GM23248 (cell line): ENCODE measurements around the gene STK32B. TPM values are rescaled to one million over a fixed set of nuclear protein-coding genes. Genes with fewer than 3 reads are reported as not detected.

Source experiments
- DNase-seq: peaks from one replicate; pipeline ENCODE4 v3.0.0-alpha.2; 2015
- H2AFZ ChIP-seq: fragments of 200-600 bp; sonication (generic); 2 replicates; pipeline ENCODE4 v1.6.1; 2016; ENCODE audit warnings: antibody characterized with exemption
- H3F3A ChIP-seq: fragments of 200-600 bp; sonication (generic); 2 replicates; pipeline ENCODE4 v1.6.1; 2016; ENCODE audit warnings: mild to moderate bottlenecking, antibody characterized with exemption, mixed run types; ENCODE audit not compliant: insufficient read depth
- H3K27ac ChIP-seq: fragments of 200-600 bp; sonication (generic); 2 replicates; pipeline ENCODE4 v1.5.1; 2016; ENCODE audit warnings: mild to moderate bottlenecking
- H3K27me3 ChIP-seq: fragments of 200-600 bp; sonication (generic); replicated peaks from 2 replicates; pipeline ENCODE4 v1.6.1; 2016; ENCODE audit warnings: mild to moderate bottlenecking; ENCODE audit not compliant: insufficient read depth
- H3K36me3 ChIP-seq: fragments of 200-600 bp; sonication (generic); 2 replicates; pipeline ENCODE4 v1.6.1; 2016; ENCODE audit warnings: low read depth, mild to moderate bottlenecking
- H3K4me1 ChIP-seq: fragments of 200-600 bp; sonication (generic); 2 replicates; pipeline ENCODE4 v1.6.1; 2016; ENCODE audit warnings: mild to moderate bottlenecking; ENCODE audit not compliant: insufficient read depth
- H3K4me2 ChIP-seq: fragments of 200-600 bp; sonication (generic); one replicate; pipeline ENCODE4 v1.6.1; 2016; ENCODE audit warnings: mild to moderate bottlenecking; ENCODE audit not compliant: unreplicated experiment
- H3K4me3 ChIP-seq: fragments of 200-600 bp; sonication (generic); 2 replicates; pipeline ENCODE4 v1.5.1; 2016; ENCODE audit warnings: mild to moderate bottlenecking
- H3K79me2 ChIP-seq: fragments of 200-600 bp; sonication (generic); 2 replicates; pipeline ENCODE4 v1.6.1; 2016; ENCODE audit warnings: mild to moderate bottlenecking; ENCODE audit not compliant: insufficient read depth
- H3K9ac ChIP-seq: fragments of 200-600 bp; sonication (generic); 2 replicates; pipeline ENCODE4 v1.6.1; 2016; ENCODE audit warnings: mild to moderate bottlenecking
- H3K9me2 ChIP-seq: fragments of 200-600 bp; sonication (generic); 2 replicates; pipeline ENCODE4 v1.6.1; 2016; ENCODE audit warnings: mixed run types, mild to moderate bottlenecking, moderate library complexity; ENCODE audit not compliant: insufficient read depth
- H3K9me3 ChIP-seq: fragments of 200-600 bp; sonication (generic); one replicate; pipeline ENCODE4 v1.6.1; 2017; ENCODE audit warnings: low read depth
- H4K20me1 ChIP-seq: fragments of 200-600 bp; sonication (generic); 2 replicates; pipeline ENCODE4 v1.6.0; 2016; ENCODE audit not compliant: insufficient read depth
- EZH2 ChIP-seq: fragments of 200-600 bp; sonication (generic); IDR thresholded peaks from 2 replicates; pipeline ENCODE4 v1.6.1; 2018; ENCODE audit warnings: antibody characterized with exemption, mild to moderate bottlenecking; ENCODE audit not compliant: insufficient read depth, poor library complexity, severe bottlenecking
- EZH2phosphoT487 ChIP-seq: fragments of 200-600 bp; sonication (generic); IDR thresholded peaks from 2 replicates; pipeline ENCODE4 v1.6.1; 2018; ENCODE audit warnings: antibody characterized with exemption, moderate library complexity, mild to moderate bottlenecking, low read depth; ENCODE audit not compliant: insufficient read depth
- WGBS, 2 experiments: methylation state at CpG; one replicate each; pipeline ENCODE4 v1.1.6; 2015 to 2017; ENCODE audit warnings: low lambda C conversion rate in 2 of 2, low coverage in 1 of 2; ENCODE audit errors: missing lambda C conversion rate in 2 of 2; 5-methylcytosine and 5-hydroxymethylcytosine counted together
- in situ Hi-C: fragments of 300-500 bp; cut with MboI; formaldehyde crosslinking; loops from 2 replicates; pipeline ENCODE4 v1.15.0; 2020
- polyA plus RNA-seq: library from polyadenylated mRNA; unstranded; fragments of >200 nt; fragmentation: Nextera tagmentation; extraction: Ambion mirVana; gene quantifications from 2 replicates; pipeline ENCODE4 v1.2.1, GENCODE V29; 2016
- total RNA-seq: library from RNA; depleted of rRNA; stranded (reverse); fragments of >200 nt; shearing (Covaris generic); gene quantifications from 2 replicates; pipeline ENCODE4 v1.2.3, GENCODE V29; 2014

STK32B gene
- total and polyA plus RNA-seq, 2 experiments from 2014 or later = 4.9 to 6.1 TPM

- DNase-seq = no peak
- Histone ChIP-seq H2AFZ (no peak overlapping the region), H3K27ac (no peak overlapping the region), H3K36me3 (no peaks in the 10 kb centered on the region), H3K4me3 (no peak overlapping the region), H3K4me1 (no peaks in the 10 kb centered on the region), H3F3A (no peaks in the 10 kb centered on the region), H3K9me2 (no peaks in the 10 kb centered on the region), H3K79me2 (no peaks in the 10 kb centered on the region), H4K20me1 (no peaks in the 10 kb centered on the region), H3K4me2 (no peak overlapping the region), H3K9me3 (no peaks in the 10 kb centered on the region), H3K27me3 (no peaks in the 10 kb centered on the region), H3K9ac (no peak overlapping the region)
- no peak for TF ChIP-seq EZH2phosphoT487
- no peak for TF ChIP-seq EZH2
- WGBS, 2 experiments = 57 to 69% methylated on average over 6 of the region's 6 CpGs
- in situ Hi-C loops = no loop called here
Measured at GRCh38 chr4:5191831-5192230, 140.6 kb downstream of the STK32B start.

DNA sequence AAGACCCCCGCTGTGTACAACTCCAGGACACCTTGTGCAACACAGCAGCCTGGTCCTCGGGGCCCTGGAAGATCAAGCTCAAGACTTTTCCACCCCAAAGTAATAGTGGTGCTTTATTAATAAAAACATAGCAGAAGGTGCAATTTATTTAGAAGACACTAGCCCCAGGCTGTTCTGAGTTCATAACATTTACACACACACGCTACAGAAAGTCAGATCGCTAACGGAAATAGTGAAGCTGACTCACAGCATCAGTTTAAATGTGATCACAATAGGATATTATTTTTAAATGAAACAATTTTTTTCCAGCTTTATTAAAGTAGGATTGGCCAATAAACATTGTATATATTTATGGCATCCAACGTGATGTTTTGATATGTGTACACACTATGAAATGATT, 141.0 kb downstream of the STK32B start:
- Histone ChIP-seq H3K4me2 (no peak overlapping the region), H4K20me1 (no peaks in the 10 kb centered on the region), H3K27ac (no peak overlapping the region), H3K9ac (no peak overlapping the region), H3K27me3 (no peaks in the 10 kb centered on the region), H3K9me3 (no peaks in the 10 kb centered on the region), H3K4me1 (no peaks in the 10 kb centered on the region), H3K79me2 (no peaks in the 10 kb centered on the region), H3F3A (no peaks in the 10 kb centered on the region), H2AFZ (no peak overlapping the region), H3K4me3 (no peak overlapping the region), H3K9me2 (no peaks in the 10 kb centered on the region), H3K36me3 (no peaks in the 10 kb centered on the region)
- in situ Hi-C loops = no loop called here
- no peak for DNase-seq
- TF ChIP-seq EZH2 (no peak), EZH2phosphoT487 (no peak)
- 55 to 62% methylated on average over 6 of the region's 6 CpGs for WGBS, 2 experiments

GRCh38 chr4:5192678-5193077, 141.4 kb downstream of the STK32B start:
- no peak overlapping the region for H3K4me3 ChIP-seq
- no peak overlapping the region for H2AFZ ChIP-seq
- no peak for TF ChIP-seq EZH2
- no peak for TF ChIP-seq EZH2phosphoT487
- H3K27me3 ChIP-seq = no peaks in the 10 kb centered on the region
- WGBS, 2 experiments = 72 to 73% methylated on average over 12 of the region's 12 CpGs
- in situ Hi-C loops = no loop called here
- no peak overlapping the region for H3K27ac ChIP-seq
- no peaks in the 10 kb centered on the region for H3F3A ChIP-seq
- no peaks in the 10 kb centered on the region for H4K20me1 ChIP-seq
- no peaks in the 10 kb centered on the region for H3K79me2 ChIP-seq
- no peak overlapping the region for H3K9ac ChIP-seq
- no peak for DNase-seq
- H3K9me3 ChIP-seq = no peaks in the 10 kb centered on the region
- H3K36me3 ChIP-seq = no peaks in the 10 kb centered on the region
- no peaks in the 10 kb centered on the region for H3K4me1 ChIP-seq
- H3K9me2 ChIP-seq = no peaks in the 10 kb centered on the region
- no peak overlapping the region for H3K4me2 ChIP-seq

DNA sequence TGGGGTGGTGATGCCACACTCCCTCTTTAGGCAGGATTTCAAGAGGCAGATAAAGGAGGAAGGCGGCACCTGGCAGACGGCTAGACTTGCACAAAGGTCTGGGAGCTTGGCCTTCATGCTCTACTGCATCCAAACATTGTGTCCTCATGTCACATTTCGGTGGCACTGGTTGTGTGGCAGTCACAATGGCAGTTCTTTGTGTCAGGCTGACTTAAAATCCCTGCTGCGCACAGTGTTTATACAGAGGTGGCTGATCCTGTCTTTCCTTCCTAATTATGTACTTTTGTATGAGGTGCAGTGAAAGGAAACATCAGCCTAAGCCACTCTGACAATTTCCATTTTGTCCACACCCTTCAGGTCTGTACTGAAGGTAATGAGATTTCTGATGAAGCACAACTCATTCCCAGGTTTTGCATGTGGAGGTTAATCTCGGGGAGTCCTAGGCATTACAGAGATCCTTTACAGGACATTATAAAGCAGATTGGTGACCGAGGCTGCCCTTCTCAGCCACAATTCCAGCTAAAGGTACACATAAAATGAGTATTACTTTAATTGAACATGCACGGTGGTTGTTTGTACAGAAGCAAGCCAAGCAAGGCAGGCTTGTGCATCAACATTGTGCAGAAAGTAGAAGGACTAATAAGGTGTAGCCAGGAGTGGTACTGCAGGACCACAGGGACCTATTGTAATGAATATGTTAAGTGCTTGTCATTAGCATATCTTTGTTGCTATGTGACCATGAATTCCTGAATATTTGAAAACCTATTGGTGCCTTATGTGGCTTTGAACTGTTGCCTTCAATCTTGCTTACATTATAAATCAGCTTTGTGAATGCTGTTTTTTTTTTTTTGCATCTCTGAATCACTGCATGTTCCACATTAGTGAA, 147.6 kb downstream of the STK32B start:
- Histone ChIP-seq H4K20me1 (no peaks in the 10 kb centered on the region), H3K27me3 (no peaks in the 10 kb centered on the region), H3K27ac (no peak overlapping the region), H3K79me2 (no peaks in the 10 kb centered on the region), H3K4me3 (no peak overlapping the region), H3K9ac (no peak overlapping the region), H3K9me2 (no peaks in the 10 kb centered on the region), H2AFZ (no peak overlapping the region), H3K4me1 (no peaks in the 10 kb centered on the region), H3F3A (no peaks in the 10 kb centered on the region), H3K4me2 (no peak overlapping the region), H3K36me3 (no peaks in the 10 kb centered on the region), H3K9me3 (no peaks in the 10 kb centered on the region)
- TF ChIP-seq EZH2phosphoT487 (no peak), EZH2 (no peak)
- no peak for DNase-seq
- in situ Hi-C loops = no loop called here
- 69 to 70% methylated on average over 7 of the region's 7 CpGs for WGBS, 2 experiments
